ENCODE results near the gene RNPEPL1. TPM values are rescaled to one million over a fixed set of nuclear protein-coding genes. Genes with fewer than 3 reads are reported as not detected.
A peak's percentile ranks its signal among the peaks of the same experiment; 100 is the strongest.

Gene RNPEPL1
- polyA plus RNA-seq, 2 of the 4 experiments (the other 2 are of a cell fraction), result 9.2 to 26.3 TPM

- CTCF ChIA-PET, result interaction anchor here (1.4 kb wide), 1 partner anchor 63 kb away, joined by 4 read pairs; no protein-coding TSS in a partner anchor
- TF ChIP-seq EHF (CRISPR knock-in tag; IDR thresholded peaks at IDR 0.05), result no peak
- no peak overlapping the region for H3K4me2 ChIP-seq
- peak in 1 of 2 experiments; percentile 6; a peak in 1 of 6 replicates for ATAC-seq
- no peak overlapping the region for H3K4me3 ChIP-seq
- H3K9me3 ChIP-seq, result peaks cover 4% of the 10 kb centered on the region; the same call in 2 of the 3 replicates
- WGBS (ENCODE audit: missing lambda C conversion rate), result 68% methylated on average over 6 of the region's 7 CpGs
- H3K27ac ChIP-seq, result no peak overlapping the region
- no peaks in the 10 kb centered on the region for H3K4me1 ChIP-seq
- POLR2A ChIA-PET, result no interaction called here
- FAIRE-seq, result no peak
- DNase-seq (ENCODE audit: low read depth in 1 of 2, low spot score in 1 of 2), result no peak
Observed at GRCh38 chr2:240628507-240628807, 60.2 kb downstream of the RNPEPL1 start.

GRCh38 chr2:240628808-240629618, 60.7 kb downstream of the RNPEPL1 start:
- ATAC-seq (no peak; a peak in 1 of 6 replicates), FAIRE-seq (no peak), DNase-seq (ENCODE audit: low read depth in 1 of 2, low spot score in 1 of 2) (no peak)
- Histone ChIP-seq H3K4me3 (no peak overlapping the region), H3K4me1 (no peaks in the 10 kb centered on the region), H3K9me3 (peaks cover 10% of the 10 kb centered on the region), H3K4me2 (no peak overlapping the region), H3K27ac (no peak overlapping the region)
- ChIA-PET POLR2A (no interaction called here), CTCF (interaction anchor here (1.4 kb wide), 1 partner anchor 63 kb away, joined by 4 read pairs; no protein-coding TSS in a partner anchor)
- 72% methylated on average over 12 of the region's 20 CpGs for WGBS (ENCODE audit: missing lambda C conversion rate)
- TF ChIP-seq HES2 (IDR thresholded peaks at IDR 0.05) (no peak), HEYL (CRISPR knock-in tag; IDR thresholded peaks at IDR 0.05) (no peak), HOXA7 (CRISPR knock-in tag; IDR thresholded peaks at IDR 0.05) (no peak), CTCF (IDR thresholded peaks at IDR 0.05) (no peak), ZSCAN20 (CRISPR knock-in tag; IDR thresholded peaks at IDR 0.05) (no peak), MAX (IDR thresholded peaks at IDR 0.05) (no peak)

- no peak overlapping the region for H3K27ac ChIP-seq
- POLR2A ChIA-PET, result no interaction called here
- no peak for ATAC-seq
- no peaks in the 10 kb centered on the region for H3K4me1 ChIP-seq
- no peak for DNase-seq (ENCODE audit: low read depth in 1 of 2, low spot score in 1 of 2)
- CTCF ChIA-PET, result interaction anchor here (1.4 kb wide), 1 partner anchor 64 kb away, joined by 4 read pairs; no protein-coding TSS in a partner anchor
- H3K9me3 ChIP-seq, result peaks cover 15% of the 10 kb centered on the region
- no peak for TF ChIP-seq NPAS2 (CRISPR knock-in tag; IDR thresholded peaks at IDR 0.05; ENCODE audit: borderline replicate concordance)
- no peak for TF ChIP-seq HOXA7 (CRISPR knock-in tag; IDR thresholded peaks at IDR 0.05)
- no peak for TF ChIP-seq FOXS1 (CRISPR knock-in tag; IDR thresholded peaks at IDR 0.05)
- no peak for TF ChIP-seq ZSCAN20 (CRISPR knock-in tag; IDR thresholded peaks at IDR 0.05)
- no peak for TF ChIP-seq PHF8 (IDR thresholded peaks at IDR 0.05; ENCODE audit: borderline replicate concordance, low read depth)
- no peak for TF ChIP-seq ZFP36 (IDR thresholded peaks at IDR 0.05; ENCODE audit: borderline replicate concordance, partially characterized antibody)
- no peak for TF ChIP-seq EHF (CRISPR knock-in tag; IDR thresholded peaks at IDR 0.05)
- no peak for TF ChIP-seq HEYL (CRISPR knock-in tag; IDR thresholded peaks at IDR 0.05)
- no peak for TF ChIP-seq HOXB13 (CRISPR knock-in tag; IDR thresholded peaks at IDR 0.05; ENCODE audit: low read depth)
- no peak for TF ChIP-seq POLR2AphosphoS2 (conservative IDR thresholded peaks at IDR 0.05; ENCODE audit: low read length)
- TF ChIP-seq BHLHE40 (IDR thresholded peaks at IDR 0.05; ENCODE audit: low read depth, low read length), result no peak
- TF ChIP-seq HMGXB4 (CRISPR knock-in tag; IDR thresholded peaks at IDR 0.05; ENCODE audit: borderline replicate concordance), result no peak
- no peak for TF ChIP-seq GATA3 (IDR thresholded peaks at IDR 0.05; ENCODE audit: borderline replicate concordance)
- TF ChIP-seq MAFK (IDR thresholded peaks at IDR 0.05; ENCODE audit: partially characterized antibody), result no peak
- no peak for TF ChIP-seq RCOR1 (IDR thresholded peaks at IDR 0.05; ENCODE audit: low read depth, low read length)
- TF ChIP-seq HDAC2 (IDR thresholded peaks at IDR 0.05), result no peak
- no peak for TF ChIP-seq FOSB (CRISPR knock-in tag; IDR thresholded peaks at IDR 0.05)
- TF ChIP-seq ESRRA (IDR thresholded peaks at IDR 0.05; ENCODE audit: borderline replicate concordance, low read length), result no peak
- no peak for TF ChIP-seq MYC (IDR thresholded peaks at IDR 0.05; ENCODE audit: borderline replicate concordance, low read length)
- no peak for TF ChIP-seq CBX8 (IDR thresholded peaks at IDR 0.05)
- no peak overlapping the region for H3K4me3 ChIP-seq
- no peak for FAIRE-seq
- H3K4me2 ChIP-seq, result no peak overlapping the region
- 0% methylated on average over 2 of the region's 5 CpGs for WGBS (ENCODE audit: missing lambda C conversion rate)
Observed at GRCh38 chr2:240629619-240629967, 61.3 kb downstream of the RNPEPL1 start.

Data from A549 (cell line).